Mucosa of stomach (tissue), 1 donor: ENCODE data around the gene ALG1.
"Not testable (repeated sequence)": the region's sequence is repeated elsewhere in the genome, so short reads cannot be mapped to it uniquely, and the experiment has no call there.

Experiments
- H3K27me3 ChIP-seq: one replicate; pipeline ENCODE4 v1.7.0; 2013; ENCODE audit warnings: mild to moderate bottlenecking, low read length; ENCODE audit not compliant: control insufficient read depth, insufficient read depth
- H3K36me3 ChIP-seq: one replicate; pipeline ENCODE4 v1.7.0; 2013; ENCODE audit warnings: low read length; ENCODE audit not compliant: control insufficient read depth, insufficient read depth
- H3K4me1 ChIP-seq: one replicate; pipeline ENCODE4 v1.7.0; 2013; ENCODE audit warnings: mild to moderate bottlenecking, low read length; ENCODE audit not compliant: control insufficient read depth, insufficient read depth
- H3K4me3 ChIP-seq: one replicate; pipeline ENCODE4 v1.7.0; 2013; ENCODE audit warnings: low read length
- H3K9ac ChIP-seq: one replicate; pipeline ENCODE4 v1.7.0; 2013; ENCODE audit warnings: mild to moderate bottlenecking, low read length, moderate library complexity
- H3K9me3 ChIP-seq: one replicate; pipeline ENCODE4 v1.7.0; 2013; ENCODE audit warnings: mild to moderate bottlenecking, low read length, moderate library complexity; ENCODE audit not compliant: control insufficient read depth
- donor health status: Pancreatic carcinoma.

ALG1 gene

DNA sequence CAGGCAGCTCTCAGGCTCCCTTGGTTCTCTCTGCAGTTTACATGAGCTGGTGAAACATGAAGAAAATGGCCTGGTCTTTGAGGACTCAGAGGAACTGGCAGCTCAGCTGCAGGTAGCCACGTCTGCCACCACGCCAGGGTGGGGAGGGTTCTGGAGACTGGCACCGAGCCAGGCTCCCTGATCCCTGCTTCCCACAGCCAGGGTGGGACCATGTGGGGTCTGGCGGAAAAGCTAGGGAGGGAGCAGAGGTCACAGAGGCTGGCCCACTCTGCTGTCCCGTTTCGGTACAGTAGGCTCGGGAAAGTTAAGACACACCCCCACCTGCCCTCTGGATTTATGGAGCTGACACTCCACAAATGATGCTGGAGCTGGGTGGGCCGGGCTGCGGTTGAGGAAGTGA is 12.0 kb downstream of the ALG1 start:
- H3K9ac ChIP-seq, H3K27me3 ChIP-seq, H3K9me3 ChIP-seq, H3K36me3 ChIP-seq, H3K4me1 ChIP-seq, H3K4me3 ChIP-seq: not testable (repeated sequence)

- not testable (repeated sequence) for H3K4me1 ChIP-seq, H3K9ac ChIP-seq, H3K36me3 ChIP-seq, H3K4me3 ChIP-seq, H3K9me3 ChIP-seq, H3K27me3 ChIP-seq
These were observed 12.6 kb downstream of the ALG1 start for GRCh38 chr16:5084099-5084731.

- H3K4me3 ChIP-seq, H3K36me3 ChIP-seq, H3K4me1 ChIP-seq, H3K27me3 ChIP-seq, H3K9ac ChIP-seq, H3K9me3 ChIP-seq: not testable (repeated sequence)
These were observed 13.2 kb downstream of the ALG1 start for GRCh38 chr16:5084802-5085201.

GRCh38 chr16:5085716-5086115 is 14.1 kb downstream of the ALG1 start:
- H3K36me3 ChIP-seq, H3K4me1 ChIP-seq, H3K27me3 ChIP-seq, H3K9ac ChIP-seq, H3K4me3 ChIP-seq, H3K9me3 ChIP-seq: not testable (repeated sequence)

- H3K4me3 ChIP-seq, H3K27me3 ChIP-seq, H3K4me1 ChIP-seq, H3K9me3 ChIP-seq, H3K36me3 ChIP-seq, H3K9ac ChIP-seq: not testable (repeated sequence)
These were observed 16.6 kb downstream of the ALG1 start for GRCh38 chr16:5088086-5088790.

- not testable (repeated sequence) for H3K4me1 ChIP-seq, H3K27me3 ChIP-seq, H3K36me3 ChIP-seq, H3K4me3 ChIP-seq, H3K9ac ChIP-seq, H3K9me3 ChIP-seq
These were observed 17.3 kb downstream of the ALG1 start for GRCh38 chr16:5088936-5089335.

DNA sequence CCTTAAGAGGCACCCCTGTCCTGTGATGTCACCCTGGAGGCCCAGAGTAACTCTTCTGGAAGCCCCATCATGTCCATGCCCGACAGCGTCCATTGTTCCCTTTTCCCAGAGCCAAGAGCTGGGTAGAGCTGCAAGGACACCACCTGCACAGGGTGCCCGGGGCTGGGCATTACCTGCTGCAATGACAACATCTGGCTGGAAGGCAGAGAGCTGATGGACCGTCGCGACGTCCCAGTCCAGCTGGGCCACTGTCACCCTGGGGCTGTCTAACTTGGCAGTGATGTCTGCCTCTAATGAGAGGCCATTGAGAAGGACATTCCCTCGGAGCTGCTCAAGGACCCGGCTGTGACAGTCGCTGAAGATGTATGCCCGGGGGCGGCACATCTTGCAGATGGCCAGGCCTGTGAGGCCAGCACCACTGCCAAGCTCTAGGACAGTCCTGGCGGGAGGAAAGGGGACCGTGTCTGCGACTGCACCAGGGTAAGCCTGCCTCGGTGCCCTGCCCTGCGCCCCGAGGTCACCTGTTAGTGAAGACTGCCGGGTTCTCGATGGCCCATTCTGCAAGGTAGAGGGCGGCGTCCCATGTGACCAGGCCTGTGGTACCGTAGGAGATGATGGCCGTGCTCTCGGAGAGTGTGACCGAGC is 18.4 kb downstream of the ALG1 start:
- not testable (repeated sequence) for H3K4me3 ChIP-seq, H3K9ac ChIP-seq, H3K9me3 ChIP-seq, H3K27me3 ChIP-seq, H3K36me3 ChIP-seq, H3K4me1 ChIP-seq

GRCh38 chr16:5090592-5090991 is 18.9 kb downstream of the ALG1 start:
- not testable (repeated sequence) for H3K9me3 ChIP-seq, H3K27me3 ChIP-seq, H3K36me3 ChIP-seq, H3K4me3 ChIP-seq, H3K9ac ChIP-seq, H3K4me1 ChIP-seq

DNA sequence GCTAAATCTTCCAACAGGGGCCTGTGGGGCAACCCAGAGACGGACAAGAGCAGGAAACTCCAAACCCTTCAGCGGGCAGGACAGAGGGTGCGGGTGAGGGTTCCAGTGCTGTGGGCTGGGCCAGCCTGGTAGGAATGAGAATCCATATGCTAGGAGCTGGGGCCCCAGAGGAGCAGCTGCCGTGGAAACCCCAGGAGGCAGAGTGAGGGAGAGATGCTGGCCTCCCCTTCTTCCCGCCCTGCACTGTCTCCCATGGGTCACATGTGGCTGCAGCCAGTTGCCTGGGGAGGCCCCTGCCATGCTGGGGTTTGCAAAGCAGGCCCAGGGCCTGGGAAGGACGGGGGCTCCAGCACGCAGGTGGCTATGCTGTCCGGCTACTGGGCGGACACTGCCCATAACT is 21.4 kb downstream of the ALG1 start:
- H3K27me3 ChIP-seq, H3K4me3 ChIP-seq: not testable (repeated sequence)

GRCh38 chr16:5093746-5094145 is 22.1 kb downstream of the ALG1 start:
- H3K27me3 ChIP-seq: not testable (repeated sequence)

More for the DNA sequence above, 21.4 kb downstream of the ALG1 start:
- not testable (repeated sequence) for H3K36me3 ChIP-seq, H3K9ac ChIP-seq, H3K9me3 ChIP-seq, H3K4me1 ChIP-seq

DNA sequence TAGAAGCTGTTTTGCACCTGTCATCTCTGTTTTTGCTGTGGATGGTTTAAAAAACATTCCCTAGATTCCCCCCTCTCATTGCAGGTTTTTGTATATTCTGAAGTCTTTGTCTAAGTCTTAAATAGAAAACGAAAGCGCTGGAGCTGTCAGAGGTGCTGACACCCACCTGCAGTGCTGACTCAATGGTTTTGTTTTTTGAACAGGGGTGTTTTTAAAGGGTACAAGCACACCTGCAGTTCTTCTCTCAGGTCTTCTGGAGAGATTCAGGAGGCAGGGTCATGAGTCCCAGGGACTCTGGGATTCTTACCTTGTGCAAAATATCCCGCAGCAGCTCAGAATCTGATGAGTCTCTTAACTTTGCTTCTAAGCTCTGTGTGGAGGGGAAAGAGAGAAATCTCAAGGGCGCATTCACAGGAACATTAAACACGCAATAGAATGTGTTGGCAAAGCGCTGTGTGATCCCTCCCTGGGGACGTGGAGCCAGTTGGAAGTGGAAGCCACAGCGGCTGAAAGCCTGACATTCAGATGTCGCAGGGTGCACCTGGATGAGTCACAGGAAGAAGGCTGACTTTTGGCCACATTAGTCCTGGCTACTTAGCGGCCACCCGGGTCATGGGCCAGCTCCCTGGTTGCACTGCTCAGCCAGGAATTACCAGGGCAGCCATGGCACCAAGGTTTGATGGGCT is 23.6 kb downstream of the ALG1 start:
- not testable (repeated sequence) for H3K27me3 ChIP-seq, H3K9me3 ChIP-seq, H3K4me1 ChIP-seq

More at GRCh38 chr16:5093746-5094145, 22.1 kb downstream of the ALG1 start:
- not testable (repeated sequence) for H3K36me3 ChIP-seq, H3K4me1 ChIP-seq, H3K4me3 ChIP-seq, H3K9ac ChIP-seq, H3K9me3 ChIP-seq

DNA sequence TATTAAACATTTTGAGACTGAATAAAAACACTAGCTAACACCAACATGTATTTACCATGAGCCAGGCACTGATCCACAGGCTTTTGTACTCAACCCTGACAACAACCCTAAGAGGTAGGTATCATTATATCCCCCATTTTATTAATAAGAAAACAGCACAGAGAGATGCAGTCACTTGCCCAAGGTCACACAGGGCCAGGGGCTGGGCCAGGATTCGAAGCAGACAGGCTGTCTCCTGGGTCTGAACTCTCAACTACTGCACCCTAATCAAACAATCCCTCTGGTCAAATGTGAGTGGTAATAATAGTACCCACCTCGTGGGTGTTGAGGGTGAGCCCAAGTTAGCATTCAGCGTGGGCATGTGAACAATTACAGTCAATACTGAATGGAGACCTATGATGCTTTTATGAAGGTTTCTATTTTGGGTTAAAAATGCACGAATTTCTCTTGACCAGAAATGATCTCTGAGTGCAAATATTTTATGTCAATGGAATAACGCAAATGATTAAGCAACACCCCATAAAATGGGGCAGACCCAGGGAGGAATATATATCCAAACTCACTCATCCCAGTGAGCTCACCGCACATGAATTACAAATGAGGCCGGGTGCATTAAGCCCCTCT is 24.9 kb downstream of the ALG1 start:
- H3K9ac ChIP-seq: peak overlapping the region; percentile 55
- not testable (repeated sequence) for H3K4me1 ChIP-seq, H3K27me3 ChIP-seq, H3K9me3 ChIP-seq, H3K36me3 ChIP-seq
- H3K4me3 ChIP-seq: peak overlapping the region; percentile 31

More for the DNA sequence above, 23.6 kb downstream of the ALG1 start:
- H3K4me3 ChIP-seq, H3K36me3 ChIP-seq, H3K9ac ChIP-seq: not testable (repeated sequence)
